HG03571 (cell line): Measurements from ENCODE around the gene SRRT.

Experiments
- ATAC-seq: cut with Tn5 transposase; IDR thresholded peaks from one replicate; pipeline ENCODE4 v1.9.1; 2021; ENCODE audit not compliant: unreplicated experiment

SRRT gene, protein sequence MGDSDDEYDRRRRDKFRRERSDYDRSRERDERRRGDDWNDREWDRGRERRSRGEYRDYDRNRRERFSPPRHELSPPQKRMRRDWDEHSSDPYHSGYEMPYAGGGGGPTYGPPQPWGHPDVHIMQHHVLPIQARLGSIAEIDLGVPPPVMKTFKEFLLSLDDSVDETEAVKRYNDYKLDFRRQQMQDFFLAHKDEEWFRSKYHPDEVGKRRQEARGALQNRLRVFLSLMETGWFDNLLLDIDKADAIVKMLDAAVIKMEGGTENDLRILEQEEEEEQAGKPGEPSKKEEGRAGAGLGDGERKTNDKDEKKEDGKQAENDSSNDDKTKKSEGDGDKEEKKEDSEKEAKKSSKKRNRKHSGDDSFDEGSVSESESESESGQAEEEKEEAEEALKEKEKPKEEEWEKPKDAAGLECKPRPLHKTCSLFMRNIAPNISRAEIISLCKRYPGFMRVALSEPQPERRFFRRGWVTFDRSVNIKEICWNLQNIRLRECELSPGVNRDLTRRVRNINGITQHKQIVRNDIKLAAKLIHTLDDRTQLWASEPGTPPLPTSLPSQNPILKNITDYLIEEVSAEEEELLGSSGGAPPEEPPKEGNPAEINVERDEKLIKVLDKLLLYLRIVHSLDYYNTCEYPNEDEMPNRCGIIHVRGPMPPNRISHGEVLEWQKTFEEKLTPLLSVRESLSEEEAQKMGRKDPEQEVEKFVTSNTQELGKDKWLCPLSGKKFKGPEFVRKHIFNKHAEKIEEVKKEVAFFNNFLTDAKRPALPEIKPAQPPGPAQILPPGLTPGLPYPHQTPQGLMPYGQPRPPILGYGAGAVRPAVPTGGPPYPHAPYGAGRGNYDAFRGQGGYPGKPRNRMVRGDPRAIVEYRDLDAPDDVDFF

DNA sequence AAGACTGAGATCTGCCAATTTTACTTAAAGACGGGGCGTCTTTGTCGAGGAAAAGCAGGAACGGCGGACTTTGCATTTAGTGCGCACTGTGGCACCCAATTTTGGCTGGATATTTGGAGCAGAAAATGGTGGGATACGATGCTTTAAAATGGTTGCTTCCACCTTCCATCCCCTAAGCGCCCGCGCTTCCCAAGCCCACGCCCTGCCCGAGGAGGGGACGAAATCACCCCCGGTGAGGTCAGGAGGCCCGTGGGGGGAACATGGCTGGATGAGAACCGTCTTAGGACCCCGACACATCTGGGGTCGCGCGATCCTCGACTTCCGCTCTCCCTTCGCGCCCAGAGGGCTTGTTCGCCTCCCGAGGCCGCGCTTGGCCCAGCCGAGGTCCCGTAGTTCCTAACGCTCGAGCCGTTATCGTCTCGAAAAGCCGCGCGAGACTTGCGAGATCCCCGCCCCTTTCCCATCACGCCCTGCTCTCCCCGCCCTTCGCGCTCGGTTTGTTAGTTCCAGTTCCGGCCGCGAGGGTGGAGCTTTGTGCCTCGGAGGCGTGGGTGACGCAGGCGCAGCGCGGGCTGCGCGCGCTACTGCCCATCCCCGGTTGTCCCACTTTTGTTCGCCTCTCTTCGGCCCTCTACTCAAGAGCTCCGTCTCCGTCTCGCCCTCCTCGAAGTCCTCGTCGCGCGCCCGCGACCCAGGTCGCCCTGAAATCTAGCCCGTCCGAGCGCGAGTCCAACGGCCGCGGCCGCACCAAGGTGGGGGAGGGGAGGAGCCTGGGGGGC lies at the start of gene SRRT:
Gene SRRT (plus strand): TSS at position 527 of the 779 bp plus-strand sequence. CDS start 488 bp downstream, outside the sequence.
- peak; percentile 82 for ATAC-seq

DNA sequence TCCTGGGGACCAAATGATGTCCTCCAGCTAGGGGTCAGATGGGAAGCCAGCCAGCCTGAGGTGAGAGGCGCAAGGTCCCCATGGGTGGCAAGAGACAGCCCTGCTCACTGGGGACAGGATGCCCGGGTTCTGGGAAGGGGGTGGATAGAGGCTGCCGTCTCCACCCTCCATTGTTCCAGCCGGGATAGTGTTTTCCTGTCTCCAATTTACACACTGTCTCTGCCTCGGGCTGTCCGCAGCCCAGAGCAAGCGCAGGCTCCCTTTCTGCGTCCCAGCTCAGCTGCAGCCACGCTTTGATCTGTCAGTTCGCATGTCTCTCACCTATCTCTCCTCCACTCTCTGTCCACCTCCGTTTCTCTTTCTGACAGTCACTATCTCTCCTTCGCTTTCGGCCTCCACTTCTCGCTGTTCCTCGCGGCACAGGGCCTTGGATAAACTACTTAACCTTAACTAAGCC lies 49.7 kb upstream of the SRRT start:
- no peak for ATAC-seq

DNA sequence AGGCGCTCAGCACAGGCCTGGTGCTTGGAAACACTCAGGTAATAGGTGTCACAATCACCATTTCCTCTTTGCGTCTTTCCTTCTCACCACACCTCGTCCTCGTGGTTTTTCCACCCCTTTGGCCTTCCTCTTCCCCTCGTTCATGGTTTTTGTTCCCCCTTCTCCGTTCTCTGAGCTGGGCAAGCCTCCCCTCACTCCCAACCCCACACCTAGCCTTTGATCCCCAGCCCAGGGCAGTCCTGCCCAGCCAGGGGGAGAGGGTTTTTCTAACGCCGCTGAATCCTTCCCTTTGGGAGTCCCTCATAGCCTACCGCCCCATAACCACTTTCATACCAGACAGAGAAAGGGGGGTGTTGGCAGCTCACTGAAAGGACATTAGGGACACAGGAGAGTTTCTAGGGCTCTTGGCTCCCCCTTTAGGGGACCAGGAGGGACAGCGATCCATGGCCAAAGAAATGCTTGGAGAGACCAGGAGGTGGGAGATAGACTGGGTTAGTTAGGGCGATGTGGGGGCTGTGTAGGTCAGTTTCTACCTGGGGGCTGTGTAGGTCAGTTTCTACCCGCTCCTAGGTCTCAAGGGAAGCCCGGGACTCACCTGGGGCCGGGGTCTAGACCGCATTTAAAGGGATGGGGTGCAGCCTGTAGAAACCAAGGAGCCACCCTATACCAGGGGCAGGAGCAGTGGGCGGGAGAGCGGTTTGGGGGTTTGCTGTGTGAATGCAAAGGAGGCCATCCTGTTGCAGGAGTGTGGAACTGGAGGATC lies 49.0 kb upstream of the SRRT start:
- no peak for ATAC-seq

DNA sequence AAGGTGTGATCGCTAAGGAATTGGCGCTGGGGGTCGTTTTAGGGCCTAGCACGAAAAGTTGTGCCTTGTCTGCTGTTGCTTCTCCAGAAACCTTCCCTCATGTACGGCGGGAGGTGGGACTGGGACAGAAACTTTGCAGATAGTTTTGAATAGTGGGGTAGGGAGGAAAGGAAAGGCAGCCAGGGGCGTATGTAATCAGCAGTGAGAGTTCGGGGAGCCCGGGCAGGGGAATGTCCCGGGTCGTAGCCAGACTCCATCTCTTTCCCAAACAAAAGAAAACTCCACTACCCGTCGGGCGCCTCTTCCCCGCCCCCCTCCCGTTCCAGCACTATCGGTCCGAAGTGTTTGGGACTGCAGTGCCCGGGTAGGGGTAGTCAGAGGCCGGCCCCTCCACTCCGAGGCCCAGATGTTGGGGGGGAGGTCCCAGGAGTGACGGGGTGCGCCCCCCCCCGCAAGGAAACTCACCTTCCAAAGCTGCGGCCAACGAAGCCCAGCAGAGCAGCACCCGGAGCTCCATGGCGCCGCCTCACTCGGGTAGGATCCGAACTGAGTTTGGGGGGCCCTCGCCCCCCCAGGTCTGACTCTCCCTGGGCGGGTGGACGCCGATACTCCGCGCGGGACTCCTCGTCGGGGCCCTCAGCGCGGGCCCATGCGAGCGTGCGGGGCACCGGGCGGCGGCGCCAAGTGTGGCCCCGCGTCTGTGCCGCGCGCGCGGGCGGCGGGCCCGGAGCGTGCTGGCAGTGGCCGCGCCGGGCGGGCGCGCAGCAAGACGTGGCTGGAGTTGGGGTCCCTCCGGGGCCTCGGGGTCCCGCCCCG lies 48.2 kb upstream of the SRRT start:
- no peak for ATAC-seq

DNA sequence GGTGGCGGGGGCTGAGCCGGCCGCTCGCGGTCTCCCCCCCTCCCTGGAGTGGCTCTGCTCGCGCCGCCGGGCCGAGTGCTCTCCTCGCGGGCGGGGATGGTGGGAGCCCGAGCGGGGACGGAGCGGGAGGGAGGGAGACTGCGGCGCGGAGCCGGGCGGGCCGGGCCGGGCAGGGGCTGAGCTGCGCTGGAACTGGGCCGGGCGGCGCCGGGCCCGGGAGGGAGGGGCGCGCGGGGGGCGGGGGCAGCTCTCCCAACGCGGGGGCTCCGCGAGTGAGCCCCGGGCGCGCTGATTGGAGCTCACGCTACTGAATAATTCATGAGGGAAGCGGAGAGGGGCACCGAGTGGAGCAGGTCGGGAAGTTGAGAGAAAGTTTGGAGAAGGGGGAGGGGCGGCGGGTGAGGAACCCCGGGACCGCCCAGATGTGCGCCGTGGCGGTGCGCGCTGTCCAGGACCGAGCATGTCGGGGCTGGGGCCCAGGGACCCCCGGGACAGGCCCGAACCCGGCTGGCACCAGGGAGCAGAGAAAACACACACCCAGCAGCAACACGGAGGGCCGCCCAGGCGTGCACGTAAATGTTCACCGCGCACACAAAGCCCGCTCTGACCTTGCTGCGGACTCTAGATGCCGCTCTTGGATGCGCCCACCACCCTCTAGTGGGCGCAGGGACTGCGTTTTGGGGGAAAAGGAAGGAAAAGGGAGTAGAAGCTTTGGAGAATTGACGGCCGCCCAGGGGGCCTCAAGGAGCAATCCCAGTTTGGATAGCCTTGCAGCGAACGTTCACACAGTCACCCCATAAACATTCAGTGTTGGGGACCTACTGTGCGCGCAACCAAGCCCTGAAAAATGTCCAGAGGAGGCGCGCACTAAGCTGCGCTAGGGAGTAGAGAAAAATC lies 47.3 kb upstream of the SRRT start, which contains the start of gene EPHB4:
Gene EPHB4 (minus strand): TSS at position 194 of the 897 bp plus-strand sequence. CDS start 493 bp downstream, outside the sequence.
- ATAC-seq = no peak

DNA sequence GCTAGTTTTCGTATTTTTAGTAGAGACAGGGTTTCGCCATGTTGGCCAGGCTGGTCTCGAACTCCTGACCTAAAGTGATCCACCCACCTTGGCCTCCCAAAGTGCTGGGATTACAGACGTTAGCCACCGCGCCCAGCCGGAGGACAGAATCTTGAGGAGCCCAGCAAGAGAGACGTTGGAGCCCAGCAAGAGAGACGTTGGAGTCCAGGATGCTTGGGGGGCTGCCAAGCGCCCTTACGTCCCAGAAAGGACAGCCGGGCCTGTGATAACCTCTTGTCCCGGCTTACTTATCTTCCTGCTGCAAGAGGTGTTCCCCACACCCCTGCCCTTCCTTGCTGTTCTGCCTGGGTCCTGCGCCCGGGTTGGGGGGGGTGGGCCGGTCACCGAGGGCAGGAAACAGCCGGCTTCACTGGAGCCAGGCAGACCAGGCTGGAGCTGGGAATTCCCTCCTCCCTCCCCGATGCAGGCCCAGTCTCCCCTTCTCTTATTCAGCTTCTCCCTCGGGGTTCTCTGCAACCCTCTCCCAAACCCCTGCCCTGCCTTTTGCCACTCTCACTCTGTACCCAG lies 45.7 kb upstream of the SRRT start:
- ATAC-seq = no peak

DNA sequence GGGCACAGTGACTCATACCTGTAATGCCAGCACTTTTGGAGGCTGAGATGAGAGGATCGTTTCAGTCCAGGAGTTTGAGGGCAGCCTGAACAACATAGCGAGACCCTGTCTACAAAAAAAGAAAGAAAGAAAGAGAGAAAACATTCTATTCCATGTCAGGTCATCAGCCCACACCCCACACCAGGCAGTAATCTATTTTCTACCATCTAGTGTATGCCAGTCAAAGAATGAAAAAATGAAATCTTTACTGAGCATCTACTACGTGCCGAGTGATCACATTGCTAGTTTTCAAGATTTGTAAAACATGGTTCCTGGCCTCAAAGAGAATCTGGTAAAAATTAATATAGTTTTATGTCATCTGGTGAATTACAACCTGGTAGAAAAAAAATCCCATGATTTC lies 44.5 kb upstream of the SRRT start:
- ATAC-seq = no peak

DNA sequence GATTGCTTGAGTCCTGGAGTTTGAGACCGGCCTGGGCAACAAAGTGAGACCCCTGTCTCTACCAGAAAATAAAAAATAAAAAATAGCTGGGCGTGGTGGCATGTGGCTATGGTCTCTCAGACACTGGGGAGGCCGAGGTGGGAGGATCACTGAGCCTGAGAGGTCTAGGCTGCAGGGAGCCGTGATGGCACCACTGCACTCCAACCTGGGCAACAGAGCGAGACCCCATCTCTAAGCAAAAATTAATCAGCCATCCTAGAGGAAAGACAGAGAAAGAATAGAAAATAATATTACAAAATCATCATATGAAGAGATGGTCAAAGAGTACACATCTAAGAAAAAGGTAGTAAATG lies 42.6 kb upstream of the SRRT start:
- ATAC-seq = no peak

DNA sequence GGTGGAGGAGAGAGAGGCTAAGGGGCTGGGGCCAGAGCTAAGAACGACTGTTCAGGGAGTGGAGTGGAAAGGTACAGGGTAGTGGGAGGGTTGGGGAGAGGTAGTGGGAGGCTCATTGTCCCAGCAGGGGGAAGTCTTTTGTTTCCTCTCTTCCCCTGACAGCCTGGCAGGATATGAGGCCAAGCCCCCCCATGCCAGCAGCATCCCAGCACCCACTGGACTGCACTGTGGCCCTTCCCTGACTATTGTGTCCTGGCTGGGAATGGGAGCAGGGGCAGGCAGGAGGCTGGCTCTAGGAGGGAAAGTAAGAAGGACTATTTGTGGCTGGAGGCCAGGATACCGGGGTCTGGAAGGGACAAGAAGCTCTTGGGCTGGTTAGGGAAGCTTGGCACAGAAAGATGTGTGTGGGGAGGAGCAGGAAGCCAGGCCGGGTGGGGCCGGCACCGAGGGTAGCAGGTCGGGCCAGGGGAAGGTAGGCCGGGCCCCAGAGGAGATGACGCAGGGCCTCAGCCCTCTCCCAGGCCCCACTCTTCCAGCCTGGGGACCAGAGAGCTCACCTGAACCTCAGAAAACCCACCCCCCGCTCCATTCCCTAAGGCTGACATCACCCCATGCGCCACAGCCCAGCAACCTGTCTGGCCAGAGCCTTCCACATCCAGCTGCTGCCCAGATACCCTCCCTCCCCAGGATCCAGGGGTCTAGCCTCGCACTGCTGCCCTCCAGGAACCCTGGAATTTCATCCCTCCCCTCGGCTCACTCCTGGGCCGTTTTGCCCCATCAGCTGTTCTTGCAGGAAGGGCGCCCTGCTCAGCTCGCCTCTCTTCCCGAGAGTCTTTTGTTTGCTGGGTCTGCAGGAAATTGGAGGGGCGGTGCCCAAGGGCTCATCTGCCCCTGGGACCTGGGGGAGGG lies 38.7 kb upstream of the SRRT start:
- ATAC-seq = no peak

DNA sequence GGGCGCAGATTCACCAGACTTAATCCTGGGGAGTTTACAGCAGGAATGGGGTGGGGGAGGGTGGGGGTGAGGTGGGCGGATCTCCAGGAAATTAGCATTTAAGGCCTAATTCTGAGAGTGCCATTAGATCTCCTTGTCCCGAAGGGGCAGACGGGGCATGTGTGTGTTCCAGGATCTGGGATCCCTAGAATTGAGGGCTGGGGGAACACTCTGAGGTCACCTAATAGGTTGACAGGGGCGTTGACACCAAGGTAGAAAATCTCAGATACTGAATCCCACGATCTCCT lies 38.1 kb upstream of the SRRT start:
- ATAC-seq = no peak

DNA sequence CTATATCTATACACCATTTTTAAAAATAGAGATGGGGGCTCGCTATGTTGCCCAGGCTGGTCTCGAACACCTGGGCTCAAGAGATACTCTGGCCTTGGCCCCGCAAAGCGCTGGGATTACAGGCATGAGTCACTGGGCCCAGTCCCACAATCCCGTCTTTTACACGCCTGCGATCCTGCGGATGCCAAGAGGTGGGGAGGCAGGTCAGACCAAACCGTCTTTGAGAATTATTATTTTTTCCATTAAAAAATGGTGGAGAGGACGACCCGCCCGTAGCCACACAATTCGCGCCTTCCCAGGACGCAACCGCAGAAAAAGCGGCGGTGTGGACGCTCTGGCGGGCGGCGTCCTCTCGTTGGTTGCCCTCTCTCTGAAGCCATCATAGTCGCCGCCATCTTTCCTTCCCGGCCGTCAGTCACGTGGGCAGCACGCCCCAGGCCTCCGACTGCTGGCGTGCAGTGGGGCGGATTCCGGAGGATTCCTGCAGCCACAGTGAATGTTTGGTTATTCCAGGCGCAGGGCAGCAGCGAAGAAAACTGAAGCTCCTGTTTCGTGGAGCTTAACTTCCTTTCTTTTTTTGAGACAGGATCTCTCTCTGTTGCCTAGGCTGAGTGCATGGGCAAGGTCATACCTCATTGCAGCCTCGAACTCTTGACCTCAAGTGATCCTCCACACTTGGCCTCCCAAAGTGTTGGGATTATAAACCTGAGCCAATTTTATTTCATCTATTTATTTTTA lies 37.6 kb upstream of the SRRT start:
- ATAC-seq = peak; percentile 79

DNA sequence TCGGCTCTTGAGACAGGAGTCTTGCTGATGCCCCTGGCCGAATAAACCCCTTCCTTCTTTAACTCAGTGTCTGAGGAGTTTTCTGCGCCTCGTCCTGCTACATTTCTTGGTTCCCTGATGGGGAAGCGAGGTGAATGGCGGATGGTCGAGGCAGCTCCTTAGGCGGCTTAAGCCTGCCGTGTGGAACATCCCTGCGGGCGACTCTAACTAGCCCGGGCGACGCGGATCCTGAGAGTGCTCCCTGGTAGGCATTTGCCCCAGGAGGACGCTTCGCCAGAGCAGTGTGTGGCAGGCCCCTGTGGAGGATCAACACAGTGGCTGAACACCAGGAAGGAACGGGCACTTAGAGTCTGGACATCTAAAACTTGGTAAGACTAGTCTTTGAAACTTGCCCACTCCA lies 35.5 kb upstream of the SRRT start:
- no peak for ATAC-seq

DNA sequence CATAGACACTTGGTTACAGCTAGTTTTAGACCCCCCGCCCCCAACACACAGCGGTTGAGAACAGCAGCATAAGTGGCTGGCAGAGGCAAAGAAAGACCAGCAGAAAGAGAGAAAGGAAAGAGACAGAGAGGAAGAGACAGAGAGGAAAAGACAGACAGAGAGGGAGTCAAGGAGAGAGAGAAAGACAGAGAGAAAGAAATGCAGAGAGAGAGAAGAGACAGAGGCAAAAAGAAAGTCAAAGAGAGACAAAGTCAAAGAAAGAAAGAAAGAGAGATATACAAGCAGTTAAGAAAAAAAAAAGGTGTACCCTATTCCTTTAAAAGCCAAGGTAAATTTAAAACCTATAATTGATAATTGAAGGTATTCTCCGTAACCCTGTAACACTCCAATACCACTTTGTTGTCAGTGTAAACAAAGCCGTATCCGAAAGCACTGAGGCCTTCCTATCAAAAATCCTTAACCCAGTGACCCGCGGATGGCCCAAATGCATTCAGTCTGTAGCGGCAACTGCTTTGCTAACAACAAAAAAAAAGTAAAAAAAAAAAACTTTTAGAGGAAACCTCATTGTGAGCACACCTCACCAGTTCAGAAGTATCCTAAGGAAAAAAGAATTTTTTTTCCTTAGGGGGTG lies 34.3 kb upstream of the SRRT start:
- no peak for ATAC-seq

DNA sequence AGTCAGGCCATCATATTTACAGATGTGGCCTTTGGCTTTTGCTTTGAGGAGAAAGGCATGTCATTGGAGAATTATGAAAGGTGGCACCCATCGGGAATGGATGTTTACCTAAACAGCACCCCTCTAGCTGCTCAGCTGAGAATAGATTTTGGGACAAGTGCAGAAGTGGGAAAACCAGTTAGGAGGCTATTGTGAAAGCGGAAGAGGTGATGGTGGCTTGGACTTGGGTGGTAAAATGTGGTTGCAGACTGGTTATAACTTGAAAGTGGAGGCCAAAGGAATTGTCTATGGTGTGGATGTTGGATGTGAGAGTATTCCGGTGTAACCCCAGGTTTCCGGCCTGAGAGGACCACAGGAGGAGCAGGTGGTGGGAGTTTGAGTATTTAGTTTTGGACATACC lies 27.5 kb upstream of the SRRT start:
- ATAC-seq = no peak

DNA sequence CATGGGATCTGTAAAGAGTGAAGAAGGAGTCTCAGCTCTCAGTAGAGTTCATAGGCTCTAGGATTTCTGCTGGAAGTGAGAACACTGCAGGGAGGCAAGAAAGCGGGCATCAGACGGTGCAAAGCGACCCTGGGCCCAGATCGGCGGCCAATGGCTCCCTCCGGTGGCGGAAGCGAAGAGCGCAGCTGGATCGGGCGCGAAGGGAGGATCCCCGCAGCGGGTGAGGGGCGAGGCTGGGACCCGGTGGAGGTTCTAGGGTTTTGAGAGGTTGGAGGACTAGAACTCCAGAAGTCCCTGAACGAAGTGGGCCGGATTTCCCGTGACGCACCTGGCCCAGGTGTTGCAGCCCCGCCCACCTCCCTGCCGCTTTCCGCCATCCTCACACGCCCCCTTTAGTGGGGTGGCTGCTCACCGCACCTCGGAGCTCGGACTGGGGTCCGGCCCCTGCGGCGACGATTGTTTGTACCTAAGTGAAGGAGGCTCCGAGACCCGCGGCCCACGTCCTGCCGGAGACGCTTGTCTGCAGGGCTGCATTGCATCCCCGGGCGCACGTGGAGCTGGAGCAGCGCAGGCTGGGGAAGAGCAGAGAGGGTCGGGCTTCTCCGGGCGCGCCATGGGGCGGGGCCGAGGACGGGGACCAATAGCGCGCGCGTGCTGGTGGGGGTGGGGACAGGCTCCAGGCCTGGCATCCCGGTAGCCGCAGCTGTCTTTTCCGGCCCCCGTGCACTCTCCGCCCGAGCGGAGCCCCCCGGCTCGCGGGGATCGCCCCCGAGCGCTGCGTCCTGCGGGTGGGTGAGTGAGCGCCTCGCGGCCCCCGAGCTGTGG lies 22.6 kb upstream of the SRRT start, which contains the start of gene SLC12A9:
Gene SLC12A9 (plus strand): TSS at position 666 of the 825 bp plus-strand sequence. CDS start 1,485 bp downstream, outside the sequence.
- ATAC-seq = peak; percentile 91
